ENCODE data around the gene CDK5RAP2.

- TF ChIP-seq, protein P1, sequence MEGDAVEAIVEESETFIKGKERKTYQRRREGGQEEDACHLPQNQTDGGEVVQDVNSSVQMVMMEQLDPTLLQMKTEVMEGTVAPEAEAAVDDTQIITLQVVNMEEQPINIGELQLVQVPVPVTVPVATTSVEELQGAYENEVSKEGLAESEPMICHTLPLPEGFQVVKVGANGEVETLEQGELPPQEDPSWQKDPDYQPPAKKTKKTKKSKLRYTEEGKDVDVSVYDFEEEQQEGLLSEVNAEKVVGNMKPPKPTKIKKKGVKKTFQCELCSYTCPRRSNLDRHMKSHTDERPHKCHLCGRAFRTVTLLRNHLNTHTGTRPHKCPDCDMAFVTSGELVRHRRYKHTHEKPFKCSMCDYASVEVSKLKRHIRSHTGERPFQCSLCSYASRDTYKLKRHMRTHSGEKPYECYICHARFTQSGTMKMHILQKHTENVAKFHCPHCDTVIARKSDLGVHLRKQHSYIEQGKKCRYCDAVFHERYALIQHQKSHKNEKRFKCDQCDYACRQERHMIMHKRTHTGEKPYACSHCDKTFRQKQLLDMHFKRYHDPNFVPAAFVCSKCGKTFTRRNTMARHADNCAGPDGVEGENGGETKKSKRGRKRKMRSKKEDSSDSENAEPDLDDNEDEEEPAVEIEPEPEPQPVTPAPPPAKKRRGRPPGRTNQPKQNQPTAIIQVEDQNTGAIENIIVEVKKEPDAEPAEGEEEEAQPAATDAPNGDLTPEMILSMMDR (IDR thresholded peaks at IDR 0.05; ENCODE audit: low read depth, low read length) = no peak
- TF ChIP-seq EZH2phosphoT487 (IDR thresholded peaks at IDR 0.05; ENCODE audit: low read depth) = no peak
Observed at GRCh38 chr9:120507936-120508510, 71.9 kb downstream of the CDK5RAP2 start.
